Measurements from ENCODE around the gene RTKN2. TPM values are rescaled to one million over a fixed set of nuclear protein-coding genes. Genes with fewer than 3 reads are reported as not detected.

The RTKN2 gene
- polyA plus RNA-seq, 1 of the 3 experiments (the other 2 are of a cell fraction), result 1.4 TPM

DNA sequence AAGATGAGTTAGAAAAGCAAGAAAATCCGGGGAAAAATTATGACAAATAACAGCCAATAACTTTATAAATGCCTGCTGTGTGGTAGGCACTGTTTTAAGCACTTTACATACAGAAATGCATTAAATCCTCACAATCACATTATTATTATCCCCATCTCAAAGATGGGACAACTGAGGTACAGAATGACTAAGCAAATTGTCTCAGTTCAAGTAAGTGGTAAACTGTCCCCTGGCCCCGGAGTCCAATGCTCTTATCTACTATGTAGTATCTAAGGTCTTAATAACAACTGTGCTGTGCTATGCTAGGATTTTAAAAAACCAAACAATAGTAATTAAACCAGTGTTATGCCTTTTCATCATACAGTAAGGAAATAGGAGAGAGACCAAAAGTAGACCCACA is 105.6 kb downstream of the RTKN2 start:
- Histone ChIP-seq H2AFZ (ENCODE audit: low read depth) (no peak overlapping the region), H3K36me3 (replicated peaks in 1 of 2; ENCODE audit: control insufficient read depth in 1 of 2, insufficient read depth in 2 of 2, low read length in 1 of 2) (no peaks in the 10 kb centered on the region), H3K9ac (no peak overlapping the region), H3K9me2 (no peaks in the 10 kb centered on the region), H3K4me1 (ENCODE audit: control insufficient read depth in 1 of 2, insufficient read depth in 2 of 2, low read depth in 1 of 2, low read length in 1 of 2) (peaks cover 3 to 8% of the 10 kb centered on the region in 2 experiments; a peak in 3 of 4 replicates), H3F3A (replicated peaks; ENCODE audit: insufficient read depth) (no peaks in the 10 kb centered on the region), H3K9me3 (no peaks in the 10 kb centered on the region), H3K27me3 (ENCODE audit: insufficient read depth) (no peaks in the 10 kb centered on the region), H3K27ac (ENCODE audit: low read depth in 2 of 2, low read length in 1 of 2) (no peak overlapping the region), H3K4me2 (no peak overlapping the region), H3K79me2 (ENCODE audit: insufficient read depth) (no peaks in the 10 kb centered on the region), H4K20me1 (ENCODE audit: insufficient read depth) (no peaks in the 10 kb centered on the region), H3K4me3 (ENCODE audit: low read depth in 2 of 2, low read length in 1 of 2) (no peak overlapping the region)
- TF ChIP-seq, protein P1, sequence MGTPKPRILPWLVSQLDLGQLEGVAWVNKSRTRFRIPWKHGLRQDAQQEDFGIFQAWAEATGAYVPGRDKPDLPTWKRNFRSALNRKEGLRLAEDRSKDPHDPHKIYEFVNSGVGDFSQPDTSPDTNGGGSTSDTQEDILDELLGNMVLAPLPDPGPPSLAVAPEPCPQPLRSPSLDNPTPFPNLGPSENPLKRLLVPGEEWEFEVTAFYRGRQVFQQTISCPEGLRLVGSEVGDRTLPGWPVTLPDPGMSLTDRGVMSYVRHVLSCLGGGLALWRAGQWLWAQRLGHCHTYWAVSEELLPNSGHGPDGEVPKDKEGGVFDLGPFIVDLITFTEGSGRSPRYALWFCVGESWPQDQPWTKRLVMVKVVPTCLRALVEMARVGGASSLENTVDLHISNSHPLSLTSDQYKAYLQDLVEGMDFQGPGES (IDR thresholded peaks at IDR 0.05; ENCODE audit: low read depth, low read length), result no peak
- 94% methylated on average over 2 of the region's 2 CpGs for WGBS (ENCODE audit: low lambda C conversion rate)
- no peak for DNase-seq
- ChIA-PET CTCF (interaction anchor here (0.6 kb wide), 1 partner anchor 28 kb away, joined by 3 read pairs; no protein-coding TSS in a partner anchor), POLR2A (no interaction called here)

DNA sequence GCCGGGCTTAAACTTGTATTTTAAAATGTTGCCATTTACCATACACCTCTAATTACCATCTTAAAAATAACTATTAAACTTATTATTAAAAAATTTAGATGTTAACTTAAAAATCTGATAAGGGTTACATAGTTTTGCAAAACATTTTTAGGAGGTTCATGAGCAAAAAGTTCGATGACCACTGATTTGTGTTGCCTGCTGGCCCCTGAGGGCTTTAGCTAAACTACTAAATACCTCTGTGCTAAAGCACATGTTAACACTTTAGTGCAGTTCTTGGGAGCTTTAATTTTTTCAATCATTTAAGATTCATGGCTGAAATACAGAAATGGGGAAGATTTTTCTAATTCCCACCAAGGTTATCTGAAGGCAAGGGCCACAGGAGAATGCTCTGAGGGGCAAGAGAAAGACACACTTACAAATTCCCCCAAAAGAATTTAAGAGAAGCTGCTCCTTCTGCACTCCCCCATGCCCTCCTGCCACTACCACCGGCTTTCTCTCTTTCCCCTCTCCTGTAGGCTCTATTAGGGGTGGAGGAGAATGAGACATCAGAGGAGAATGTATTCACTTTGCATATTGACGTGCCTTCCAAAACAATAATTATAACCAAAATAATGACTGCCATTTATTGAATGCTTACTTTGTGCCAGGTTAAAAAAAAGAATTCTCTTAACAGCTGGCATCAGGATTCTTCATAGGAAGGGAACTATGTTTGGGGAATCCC is 106.2 kb downstream of the RTKN2 start:
- WGBS (ENCODE audit: low lambda C conversion rate), result 89% methylated on average over 4 of the region's 4 CpGs
- DNase-seq, result no peak
- no peaks in the 10 kb centered on the region for H4K20me1 ChIP-seq (ENCODE audit: insufficient read depth)
- no peak overlapping the region for H3K27ac ChIP-seq (ENCODE audit: low read depth in 2 of 2, low read length in 1 of 2)
- TF ChIP-seq, protein P2, sequence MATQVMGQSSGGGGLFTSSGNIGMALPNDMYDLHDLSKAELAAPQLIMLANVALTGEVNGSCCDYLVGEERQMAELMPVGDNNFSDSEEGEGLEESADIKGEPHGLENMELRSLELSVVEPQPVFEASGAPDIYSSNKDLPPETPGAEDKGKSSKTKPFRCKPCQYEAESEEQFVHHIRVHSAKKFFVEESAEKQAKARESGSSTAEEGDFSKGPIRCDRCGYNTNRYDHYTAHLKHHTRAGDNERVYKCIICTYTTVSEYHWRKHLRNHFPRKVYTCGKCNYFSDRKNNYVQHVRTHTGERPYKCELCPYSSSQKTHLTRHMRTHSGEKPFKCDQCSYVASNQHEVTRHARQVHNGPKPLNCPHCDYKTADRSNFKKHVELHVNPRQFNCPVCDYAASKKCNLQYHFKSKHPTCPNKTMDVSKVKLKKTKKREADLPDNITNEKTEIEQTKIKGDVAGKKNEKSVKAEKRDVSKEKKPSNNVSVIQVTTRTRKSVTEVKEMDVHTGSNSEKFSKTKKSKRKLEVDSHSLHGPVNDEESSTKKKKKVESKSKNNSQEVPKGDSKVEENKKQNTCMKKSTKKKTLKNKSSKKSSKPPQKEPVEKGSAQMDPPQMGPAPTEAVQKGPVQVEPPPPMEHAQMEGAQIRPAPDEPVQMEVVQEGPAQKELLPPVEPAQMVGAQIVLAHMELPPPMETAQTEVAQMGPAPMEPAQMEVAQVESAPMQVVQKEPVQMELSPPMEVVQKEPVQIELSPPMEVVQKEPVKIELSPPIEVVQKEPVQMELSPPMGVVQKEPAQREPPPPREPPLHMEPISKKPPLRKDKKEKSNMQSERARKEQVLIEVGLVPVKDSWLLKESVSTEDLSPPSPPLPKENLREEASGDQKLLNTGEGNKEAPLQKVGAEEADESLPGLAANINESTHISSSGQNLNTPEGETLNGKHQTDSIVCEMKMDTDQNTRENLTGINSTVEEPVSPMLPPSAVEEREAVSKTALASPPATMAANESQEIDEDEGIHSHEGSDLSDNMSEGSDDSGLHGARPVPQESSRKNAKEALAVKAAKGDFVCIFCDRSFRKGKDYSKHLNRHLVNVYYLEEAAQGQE (IDR thresholded peaks at IDR 0.05; ENCODE audit: low read depth, low read length), result no peak
- TF ChIP-seq EP300 (IDR thresholded peaks at IDR 0.05; ENCODE audit: borderline replicate concordance in 1 of 2, low read depth in 1 of 2, low read length in 1 of 2) (no peak), YY1 (IDR thresholded peaks at IDR 0.05; ENCODE audit: low read depth) (no peak), CHD2 (IDR thresholded peaks at IDR 0.05; ENCODE audit: low read length, partially characterized antibody) (no peak), RFX5 (IDR thresholded peaks at IDR 0.05; ENCODE audit: low read length) (no peak), FOXM1 (IDR thresholded peaks at IDR 0.05; ENCODE audit: low read depth) (no peak), MEF2A (IDR thresholded peaks at IDR 0.05; ENCODE audit: borderline replicate concordance, low read depth) (no peak), SIN3A (IDR thresholded peaks at IDR 0.05; ENCODE audit: borderline replicate concordance, low read depth, low read length) (no peak), NFIC (IDR thresholded peaks at IDR 0.05; ENCODE audit: borderline replicate concordance) (no peak), MXI1 (IDR thresholded peaks at IDR 0.05; ENCODE audit: low read depth, low read length) (no peak), FOSL2 (IDR thresholded peaks at IDR 0.05; ENCODE audit: borderline replicate concordance, low read depth) (no peak), ELF1 (IDR thresholded peaks at IDR 0.05) (no peak), JUND (IDR thresholded peaks at IDR 0.05) (no peak)
- TF ChIP-seq, protein P3, sequence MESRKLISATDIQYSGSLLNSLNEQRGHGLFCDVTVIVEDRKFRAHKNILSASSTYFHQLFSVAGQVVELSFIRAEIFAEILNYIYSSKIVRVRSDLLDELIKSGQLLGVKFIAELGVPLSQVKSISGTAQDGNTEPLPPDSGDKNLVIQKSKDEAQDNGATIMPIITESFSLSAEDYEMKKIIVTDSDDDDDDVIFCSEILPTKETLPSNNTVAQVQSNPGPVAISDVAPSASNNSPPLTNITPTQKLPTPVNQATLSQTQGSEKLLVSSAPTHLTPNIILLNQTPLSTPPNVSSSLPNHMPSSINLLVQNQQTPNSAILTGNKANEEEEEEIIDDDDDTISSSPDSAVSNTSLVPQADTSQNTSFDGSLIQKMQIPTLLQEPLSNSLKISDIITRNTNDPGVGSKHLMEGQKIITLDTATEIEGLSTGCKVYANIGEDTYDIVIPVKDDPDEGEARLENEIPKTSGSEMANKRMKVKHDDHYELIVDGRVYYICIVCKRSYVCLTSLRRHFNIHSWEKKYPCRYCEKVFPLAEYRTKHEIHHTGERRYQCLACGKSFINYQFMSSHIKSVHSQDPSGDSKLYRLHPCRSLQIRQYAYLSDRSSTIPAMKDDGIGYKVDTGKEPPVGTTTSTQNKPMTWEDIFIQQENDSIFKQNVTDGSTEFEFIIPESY (IDR thresholded peaks at IDR 0.05; ENCODE audit: borderline replicate concordance, low read depth), result no peak
- TF ChIP-seq, protein P4, sequence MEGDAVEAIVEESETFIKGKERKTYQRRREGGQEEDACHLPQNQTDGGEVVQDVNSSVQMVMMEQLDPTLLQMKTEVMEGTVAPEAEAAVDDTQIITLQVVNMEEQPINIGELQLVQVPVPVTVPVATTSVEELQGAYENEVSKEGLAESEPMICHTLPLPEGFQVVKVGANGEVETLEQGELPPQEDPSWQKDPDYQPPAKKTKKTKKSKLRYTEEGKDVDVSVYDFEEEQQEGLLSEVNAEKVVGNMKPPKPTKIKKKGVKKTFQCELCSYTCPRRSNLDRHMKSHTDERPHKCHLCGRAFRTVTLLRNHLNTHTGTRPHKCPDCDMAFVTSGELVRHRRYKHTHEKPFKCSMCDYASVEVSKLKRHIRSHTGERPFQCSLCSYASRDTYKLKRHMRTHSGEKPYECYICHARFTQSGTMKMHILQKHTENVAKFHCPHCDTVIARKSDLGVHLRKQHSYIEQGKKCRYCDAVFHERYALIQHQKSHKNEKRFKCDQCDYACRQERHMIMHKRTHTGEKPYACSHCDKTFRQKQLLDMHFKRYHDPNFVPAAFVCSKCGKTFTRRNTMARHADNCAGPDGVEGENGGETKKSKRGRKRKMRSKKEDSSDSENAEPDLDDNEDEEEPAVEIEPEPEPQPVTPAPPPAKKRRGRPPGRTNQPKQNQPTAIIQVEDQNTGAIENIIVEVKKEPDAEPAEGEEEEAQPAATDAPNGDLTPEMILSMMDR (IDR thresholded peaks at IDR 0.05), result no peak
- H2AFZ ChIP-seq (ENCODE audit: low read depth), result no peak overlapping the region
- H3K9me3 ChIP-seq, result no peaks in the 10 kb centered on the region
- ChIA-PET POLR2A (no interaction called here), CTCF (interaction anchor here (0.6 kb wide), 1 partner anchor 27 kb away, joined by 3 read pairs; no protein-coding TSS in a partner anchor)
- H3K79me2 ChIP-seq (ENCODE audit: insufficient read depth), result no peaks in the 10 kb centered on the region
- no peaks in the 10 kb centered on the region for H3K27me3 ChIP-seq (ENCODE audit: insufficient read depth)
- no peaks in the 10 kb centered on the region for H3F3A ChIP-seq (replicated peaks; ENCODE audit: insufficient read depth)
- no peak overlapping the region for H3K9ac ChIP-seq
- no peak overlapping the region for H3K4me2 ChIP-seq
- peaks cover 3 to 8% of the 10 kb centered on the region in 2 experiments; a peak in 3 of 4 replicates for H3K4me1 ChIP-seq (ENCODE audit: control insufficient read depth in 1 of 2, insufficient read depth in 2 of 2, low read depth in 1 of 2, low read length in 1 of 2)
- no peak overlapping the region for H3K4me3 ChIP-seq (ENCODE audit: low read depth in 2 of 2, low read length in 1 of 2)
- H3K36me3 ChIP-seq (replicated peaks in 1 of 2; ENCODE audit: control insufficient read depth in 1 of 2, insufficient read depth in 2 of 2, low read length in 1 of 2), result no peaks in the 10 kb centered on the region
- H3K9me2 ChIP-seq, result no peaks in the 10 kb centered on the region
